ENCODE data around the gene DDX24.

The DDX24 gene

GRCh38 chr14:94114589-94115057 lies 33.6 kb upstream of the DDX24 start:
- no peak for DNase-seq

GRCh38 chr14:94113908-94114588 lies 33.0 kb upstream of the DDX24 start:
- no peak for DNase-seq

- no peak for DNase-seq
Observed at GRCh38 chr14:94113490-94113889, 32.5 kb upstream of the DDX24 start.

GRCh38 chr14:94113073-94113472 lies 32.1 kb upstream of the DDX24 start:
- DNase-seq: no peak

- no peak for DNase-seq
Observed at GRCh38 chr14:94112513-94113063, 31.6 kb upstream of the DDX24 start.

GRCh38 chr14:94111276-94112095 lies 30.5 kb upstream of the DDX24 start:
- no peak for DNase-seq

GRCh38 chr14:94110552-94111181 lies 29.7 kb upstream of the DDX24 start, which contains the start of gene IFI27:
IFI27 (plus strand) TSS chr14:94110736.
- DNase-seq: no peak

GRCh38 chr14:94109915-94110250 lies 28.9 kb upstream of the DDX24 start:
- no peak for DNase-seq

GRCh38 chr14:94104731-94105130 lies 23.7 kb upstream of the DDX24 start:
- DNase-seq: no peak

GRCh38 chr14:94103554-94104150 lies 22.6 kb upstream of the DDX24 start:
- no peak for DNase-seq

- DNase-seq: no peak
Observed at GRCh38 chr14:94102768-94103482, 21.9 kb upstream of the DDX24 start.

- no peak for DNase-seq
Observed at GRCh38 chr14:94101748-94102147, 20.7 kb upstream of the DDX24 start.

GRCh38 chr14:94100847-94101246 lies 19.8 kb upstream of the DDX24 start:
- DNase-seq: no peak

GRCh38 chr14:94099006-94099405 lies 18.0 kb upstream of the DDX24 start:
- DNase-seq: no peak

GRCh38 chr14:94098326-94098992 lies 17.5 kb upstream of the DDX24 start:
- no peak for DNase-seq

- no peak for DNase-seq
Observed at GRCh38 chr14:94097091-94097490, 16.1 kb upstream of the DDX24 start.

- no peak for DNase-seq
Observed at GRCh38 chr14:94093418-94093817, 12.4 kb upstream of the DDX24 start.

- DNase-seq: no peak
Observed at GRCh38 chr14:94089479-94089878, 8.5 kb upstream of the DDX24 start.

- DNase-seq: no peak
Observed at GRCh38 chr14:94088516-94088915, 7.5 kb upstream of the DDX24 start.

GRCh38 chr14:94087891-94088290 lies 6.9 kb upstream of the DDX24 start:
- DNase-seq: no peak

GRCh38 chr14:94081386-94081820 lies 401 bp upstream of the DDX24 start:
- no peak for DNase-seq

Data from NCI-H1436 treated with DMSO at 0.1 percent for 48 hours (cell line).